Hindlimb muscle (tissue), 1 donor: Measurements from ENCODE around the gene PSMD4. TPM values are rescaled to one million over a fixed set of nuclear protein-coding genes. Genes with fewer than 3 reads are reported as not detected.
"Not testable (repeated sequence)": the region's sequence is repeated elsewhere in the genome, so short reads cannot be mapped to it uniquely, and the experiment has no call there.

Experiments used
- DNase-seq: peaks from one replicate; pipeline ENCODE4 v3.0.0-alpha.2; 2013
- polyA plus RNA-seq: library from polyadenylated mRNA; unstranded; fragments of 120-200 nt; gene quantifications from one replicate; pipeline ENCODE4 v1.2.1, GENCODE V29; 2013; ENCODE audit not compliant: insufficient read length

PSMD4 gene
- polyA plus RNA-seq, 1 donor: 121 TPM

GRCh38 chr1:151273924-151274466 is 19.5 kb downstream of the PSMD4 start:
- DNase-seq: no peak

GRCh38 chr1:151275341-151275740 is 20.8 kb downstream of the PSMD4 start:
- not testable (repeated sequence) for DNase-seq

GRCh38 chr1:151277249-151277648 is 22.7 kb downstream of the PSMD4 start:
- DNase-seq: no peak

GRCh38 chr1:151281225-151281968 is 26.9 kb downstream of the PSMD4 start:
- peak; percentile 97 for DNase-seq

GRCh38 chr1:151281969-151282882 is 27.7 kb downstream of the PSMD4 start, which contains the start of gene ZNF687:
ZNF687 (plus strand) TSS chr1:151282299; CDS start chr1:151286292, 3,993 bp downstream.
- peak; percentile 100 for DNase-seq

- DNase-seq: peak; percentile 57
These were observed 28.6 kb downstream of the PSMD4 start for GRCh38 chr1:151282883-151283725.

GRCh38 chr1:151284013-151284577 is 29.6 kb downstream of the PSMD4 start:
- DNase-seq: no peak

- DNase-seq: no peak
These were observed 32.2 kb downstream of the PSMD4 start for GRCh38 chr1:151286619-151287340.

GRCh38 chr1:151287341-151287699 is 32.8 kb downstream of the PSMD4 start:
- no peak for DNase-seq

- no peak for DNase-seq
These were observed 33.4 kb downstream of the PSMD4 start for GRCh38 chr1:151287767-151288500.

- no peak for DNase-seq
These were observed 34.0 kb downstream of the PSMD4 start for GRCh38 chr1:151288502-151288901.

GRCh38 chr1:151289080-151289935 is 34.8 kb downstream of the PSMD4 start:
- no peak for DNase-seq

- no peak for DNase-seq
These were observed 35.6 kb downstream of the PSMD4 start for GRCh38 chr1:151289991-151290708.

GRCh38 chr1:151290709-151291303 is 36.3 kb downstream of the PSMD4 start:
- DNase-seq: no peak

GRCh38 chr1:151292207-151293030 is 37.9 kb downstream of the PSMD4 start:
- no peak for DNase-seq

GRCh38 chr1:151293093-151293492 is 38.6 kb downstream of the PSMD4 start:
- DNase-seq: no peak

GRCh38 chr1:151294742-151295462 is 40.4 kb downstream of the PSMD4 start:
- DNase-seq: no peak
